GM19240 (cell line): Measurements from ENCODE around the gene KCNC2.
"Not testable (repeated sequence)": the region's sequence is repeated elsewhere in the genome, so short reads cannot be mapped to it uniquely, and the experiment has no call there.

Source experiments
- DNase-seq: peaks from one replicate; pipeline ENCODE4 v3.0.0; 2011; ENCODE audit warnings: low spot score; ENCODE audit not compliant: insufficient read length

The KCNC2 gene

DNA sequence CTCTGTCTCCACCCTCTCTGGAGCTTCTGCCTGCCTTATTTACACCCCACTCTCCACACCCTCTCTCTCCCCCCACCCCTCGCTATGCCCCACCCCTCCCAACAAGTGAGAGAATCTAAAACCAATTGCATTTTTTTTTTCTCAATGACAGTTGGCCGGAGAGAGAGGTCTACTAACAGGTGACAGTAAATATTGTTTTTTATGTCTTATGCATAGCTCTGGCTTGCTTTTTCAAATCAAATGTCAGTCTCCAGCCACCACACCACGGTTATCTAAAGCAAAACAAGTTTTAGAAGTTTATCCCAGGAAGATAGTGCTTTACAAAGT lies at the start of gene KCNC2:
TSS of gene KCNC2 (minus strand) at position 28 of the 327 bp plus-strand sequence.
- DNase-seq, result no peak

DNA sequence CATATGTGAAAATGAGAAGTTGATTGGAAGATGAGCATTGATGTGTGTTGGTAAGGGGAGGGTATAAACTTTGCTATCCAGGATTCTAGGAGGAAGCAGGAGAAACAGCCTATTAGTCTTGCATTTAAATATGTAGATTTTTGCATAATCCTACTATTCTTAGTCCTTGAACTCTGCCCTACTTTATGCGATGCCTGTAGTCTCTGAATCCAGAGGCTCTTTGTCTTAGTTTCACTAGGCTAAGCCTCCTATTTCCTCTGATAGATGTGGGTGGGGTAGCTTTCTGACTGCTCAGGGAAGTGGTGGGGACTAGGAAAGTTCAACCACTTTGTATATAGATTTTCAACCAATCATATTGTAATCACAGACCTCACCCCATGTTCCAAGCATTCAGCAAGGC lies 49.5 kb upstream of the KCNC2 start:
- DNase-seq, result no peak

DNA sequence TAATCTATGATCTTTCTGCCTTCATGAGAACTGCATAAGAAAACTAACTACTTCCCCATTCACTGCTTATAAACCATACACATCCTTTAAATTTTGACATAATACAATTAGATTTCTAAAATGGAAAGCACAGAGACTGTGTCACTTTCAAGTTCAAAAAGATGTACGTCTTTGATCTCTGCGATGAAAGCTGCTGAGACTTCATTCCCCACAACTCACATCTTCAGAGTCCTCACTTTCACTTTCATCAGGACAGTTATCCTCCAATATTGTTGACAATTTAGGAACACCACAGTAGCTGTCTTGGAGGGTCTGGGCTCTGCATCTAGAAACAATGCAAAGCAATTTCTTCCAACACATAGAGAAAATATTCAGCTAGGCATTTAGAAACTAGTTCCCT lies 47.9 kb upstream of the KCNC2 start:
- DNase-seq, result no peak

DNA sequence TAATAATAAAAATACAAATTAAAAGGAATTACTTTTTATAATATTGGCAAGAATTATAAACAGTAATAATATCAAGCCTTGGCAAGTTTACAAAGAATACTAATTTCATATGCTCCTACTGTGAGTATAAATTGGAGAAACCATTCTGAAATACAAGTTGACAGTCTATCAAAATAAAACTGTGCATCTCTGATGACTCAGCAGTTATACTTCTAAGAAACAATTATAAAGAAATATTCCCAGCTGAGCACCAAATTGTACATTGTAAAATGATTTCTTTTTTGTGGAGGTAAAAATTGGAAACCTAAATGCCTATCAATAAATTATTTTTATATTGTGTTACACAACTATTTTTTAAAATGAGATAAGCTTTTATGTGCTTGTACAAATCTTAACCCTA lies 35.5 kb upstream of the KCNC2 start:
- no peak for DNase-seq

DNA sequence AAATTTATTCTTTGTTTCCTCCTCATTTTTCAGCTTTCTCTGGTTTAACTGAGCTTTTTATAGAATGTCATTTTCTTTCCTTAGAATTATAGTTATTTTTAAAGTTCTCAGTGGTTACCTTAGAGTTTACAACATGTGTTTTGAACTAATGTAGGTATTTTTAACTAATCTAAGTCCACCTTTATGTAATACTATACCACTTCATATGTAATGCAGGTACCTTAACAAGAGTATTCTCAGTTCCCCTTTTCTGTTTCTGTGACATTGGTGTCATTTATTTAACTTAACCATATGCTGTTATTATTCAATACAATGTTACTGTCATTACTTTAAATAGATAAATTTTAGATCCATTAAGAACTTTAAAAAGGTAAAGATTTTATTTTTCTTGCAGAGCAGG lies 30.3 kb upstream of the KCNC2 start:
- DNase-seq, result no peak

DNA sequence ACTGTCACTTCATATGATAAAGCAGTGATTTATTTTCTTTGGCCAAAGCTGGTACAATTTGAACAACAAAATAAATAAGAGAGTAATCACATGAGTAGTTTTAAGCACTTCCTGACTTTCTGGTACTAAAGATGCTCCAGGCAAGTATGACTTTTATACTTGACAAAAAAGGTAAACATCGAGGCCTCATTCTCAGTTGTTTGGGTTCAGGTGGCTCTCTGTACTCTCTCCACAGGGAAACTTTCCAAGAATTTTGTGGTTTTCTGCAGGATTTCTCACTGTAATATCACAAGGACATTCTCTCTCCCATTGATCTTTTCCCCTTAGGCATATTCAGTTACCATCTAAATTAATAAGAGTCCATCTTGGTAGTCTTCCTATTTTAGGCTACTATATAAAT lies 26.6 kb upstream of the KCNC2 start:
- DNase-seq, result no peak

DNA sequence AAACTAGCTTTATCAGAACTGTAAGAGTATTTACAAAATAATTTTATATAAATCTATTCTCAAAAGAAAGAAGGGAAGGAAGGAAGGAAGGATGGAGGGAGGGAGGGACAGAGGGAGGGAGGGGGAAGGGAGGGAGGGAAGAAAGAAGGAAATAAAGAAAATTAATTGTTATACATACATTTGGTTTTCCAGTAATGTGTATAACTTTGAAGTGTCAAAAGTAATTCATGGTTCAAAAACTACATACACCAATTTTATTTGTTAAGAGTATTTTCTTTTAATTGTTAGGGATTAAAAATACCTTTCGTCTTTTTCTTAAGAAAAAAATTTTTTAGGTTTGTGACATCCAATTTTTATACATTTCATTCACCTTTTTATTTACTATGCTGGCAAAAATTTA lies 17.5 kb upstream of the KCNC2 start:
- no peak for DNase-seq

DNA sequence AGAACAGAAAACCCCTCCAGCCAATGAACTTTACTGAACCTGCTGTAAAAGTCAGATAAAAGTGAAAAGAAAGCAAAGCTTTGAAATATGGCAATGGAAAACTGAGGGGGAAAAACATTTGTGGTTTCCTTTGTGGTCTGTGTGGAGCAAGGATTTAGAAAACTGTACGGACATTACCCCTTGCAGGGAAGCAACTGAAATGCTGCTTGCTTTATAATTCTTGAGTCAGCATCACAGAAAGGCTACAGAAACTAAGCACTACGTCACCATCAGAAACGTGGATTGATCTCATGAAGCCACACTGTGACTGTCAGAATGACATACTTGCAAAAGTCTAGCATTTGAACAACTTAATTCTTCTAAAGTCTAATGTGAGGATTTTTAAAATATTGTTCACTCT lies 2.4 kb upstream of the KCNC2 start:
- no peak for DNase-seq

DNA sequence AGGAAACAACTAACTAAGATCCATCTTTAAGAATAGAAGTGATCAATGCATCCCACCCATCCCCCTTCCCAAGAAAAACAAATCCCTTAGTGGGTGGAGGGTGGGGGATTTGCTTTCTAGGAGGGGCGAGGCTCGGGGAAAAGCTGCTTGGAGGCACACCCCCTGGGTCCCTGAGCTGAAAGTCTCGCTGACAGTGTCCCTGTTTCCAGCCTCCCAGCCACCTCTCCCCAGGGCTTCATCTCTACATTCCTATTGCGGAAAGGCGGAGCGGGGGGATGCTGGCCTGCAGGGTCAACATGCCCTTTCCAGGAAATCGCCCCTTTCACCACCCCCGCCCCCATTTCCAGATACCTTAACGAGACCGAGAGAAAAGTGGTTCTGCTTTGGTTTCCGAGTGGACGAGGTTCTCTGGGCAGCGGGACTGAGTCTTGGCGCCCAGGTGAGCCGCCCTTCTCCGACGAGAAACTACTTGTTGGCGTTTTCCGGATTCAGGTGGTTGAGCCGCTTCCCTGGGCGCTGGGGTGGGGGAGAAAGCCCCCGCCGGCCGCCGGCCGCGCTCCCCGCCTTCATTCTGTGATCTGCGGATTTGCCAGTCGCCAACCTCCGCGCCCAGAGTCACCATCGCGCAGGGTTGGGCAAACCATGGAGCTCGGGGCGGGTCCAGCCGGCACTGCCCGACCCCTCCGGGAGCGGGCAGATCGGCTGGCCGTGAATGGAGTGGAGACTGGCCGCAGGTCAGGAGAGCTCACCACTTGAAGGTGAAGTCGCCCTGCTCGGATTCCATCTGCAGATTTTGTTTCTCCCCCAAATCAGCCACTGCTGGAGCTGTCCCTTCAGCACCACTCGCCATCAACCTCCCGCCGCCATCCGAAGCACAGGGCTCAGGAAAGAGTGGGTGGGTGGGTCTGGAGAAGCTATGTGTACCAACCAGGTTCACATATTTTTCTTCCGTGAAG lies 505 bp downstream of the KCNC2 start:
- no peak for DNase-seq

DNA sequence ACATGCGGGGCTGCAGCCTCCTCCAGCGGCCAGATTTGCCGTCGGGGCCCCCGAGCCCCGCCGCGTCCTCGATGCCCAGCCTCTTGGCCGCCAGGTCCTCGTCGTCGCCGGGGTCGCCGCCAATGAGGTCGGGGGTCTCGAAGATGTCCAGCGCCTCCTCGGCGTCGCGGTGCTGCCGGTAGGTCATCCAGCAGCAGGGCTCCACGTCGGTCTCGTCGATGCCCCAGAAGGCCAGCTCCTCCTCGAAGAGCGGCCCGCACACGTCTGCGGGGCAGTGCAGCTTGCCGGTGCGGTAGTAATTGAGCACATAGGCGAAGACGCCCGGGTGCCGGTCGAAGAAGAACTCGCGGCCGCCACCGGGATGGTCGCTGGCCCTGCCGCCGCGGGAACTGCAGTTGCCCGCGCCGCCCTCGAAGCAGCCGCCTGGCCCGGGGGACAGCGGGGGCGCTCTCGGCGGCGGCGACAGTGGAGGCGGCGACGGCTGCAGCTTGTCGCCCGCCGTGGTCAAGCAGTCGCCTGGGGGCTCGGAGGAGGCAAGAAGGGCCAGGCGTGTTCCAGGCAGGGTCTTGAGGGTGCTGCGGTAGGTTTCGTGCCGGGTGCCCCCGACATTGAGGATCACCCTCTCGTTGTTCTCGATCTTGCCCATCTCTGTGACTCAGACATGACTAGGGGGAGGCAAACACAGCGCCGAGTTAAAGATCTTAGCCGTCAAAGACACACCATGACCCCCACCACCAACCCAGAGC lies 2.1 kb downstream of the KCNC2 start:
- no peak for DNase-seq

DNA sequence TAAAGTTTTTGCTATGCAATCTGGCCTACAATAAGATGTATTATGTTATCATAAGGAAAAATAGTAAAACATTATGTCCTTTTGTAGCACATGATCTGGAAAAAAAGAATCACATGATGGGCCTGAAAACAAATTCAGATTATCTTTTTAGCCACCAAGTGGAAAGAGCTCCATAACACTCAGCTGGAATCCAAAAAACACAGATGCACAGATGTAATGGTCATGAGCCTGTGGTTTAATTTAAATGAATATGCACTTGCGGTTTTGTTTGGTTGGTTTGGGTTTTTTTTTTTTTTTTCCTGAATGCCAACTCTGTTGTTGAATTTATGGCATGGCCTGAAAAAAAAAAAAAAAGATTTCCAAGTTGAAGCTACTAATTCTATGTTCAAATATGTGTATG lies 4.1 kb downstream of the KCNC2 start:
- no peak for DNase-seq

DNA sequence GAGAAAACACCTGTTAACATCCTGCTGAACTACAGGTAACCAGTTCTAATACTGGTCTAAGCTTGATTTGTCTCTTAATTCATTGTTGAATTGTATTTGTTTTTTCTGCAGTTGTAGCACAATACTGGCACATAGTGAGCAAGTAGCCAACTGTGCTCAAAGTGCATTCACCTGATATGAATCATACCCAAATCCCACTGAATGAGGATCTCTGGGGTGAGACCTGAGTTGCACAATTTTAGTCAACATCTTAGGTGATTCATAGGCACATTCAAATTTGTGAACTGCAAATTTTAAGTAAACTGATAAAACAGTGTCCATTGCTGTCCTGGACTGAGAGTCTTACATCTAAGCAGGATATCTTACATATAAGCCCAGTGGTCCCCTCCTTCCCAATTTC lies 12.8 kb downstream of the KCNC2 start:
- DNase-seq, result no peak

DNA sequence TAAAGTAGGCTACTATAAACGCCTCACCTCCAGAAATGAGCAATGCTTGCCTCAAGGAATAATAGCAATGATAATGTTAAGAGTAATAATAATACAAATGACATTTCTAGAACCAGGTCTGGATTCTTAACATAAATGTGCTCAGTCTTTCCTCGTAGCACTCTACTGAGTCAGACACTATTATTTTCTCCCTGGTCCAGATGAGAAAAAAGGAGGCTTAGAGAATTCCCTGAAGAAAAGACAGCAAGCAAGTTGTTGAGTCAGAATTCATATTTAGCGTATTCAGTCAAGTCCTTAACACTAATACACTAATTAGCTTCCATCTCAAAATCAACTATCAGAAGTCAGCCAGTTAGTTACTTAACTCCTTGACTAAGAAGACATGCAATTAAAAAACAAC lies 13.2 kb downstream of the KCNC2 start:
- no peak for DNase-seq

DNA sequence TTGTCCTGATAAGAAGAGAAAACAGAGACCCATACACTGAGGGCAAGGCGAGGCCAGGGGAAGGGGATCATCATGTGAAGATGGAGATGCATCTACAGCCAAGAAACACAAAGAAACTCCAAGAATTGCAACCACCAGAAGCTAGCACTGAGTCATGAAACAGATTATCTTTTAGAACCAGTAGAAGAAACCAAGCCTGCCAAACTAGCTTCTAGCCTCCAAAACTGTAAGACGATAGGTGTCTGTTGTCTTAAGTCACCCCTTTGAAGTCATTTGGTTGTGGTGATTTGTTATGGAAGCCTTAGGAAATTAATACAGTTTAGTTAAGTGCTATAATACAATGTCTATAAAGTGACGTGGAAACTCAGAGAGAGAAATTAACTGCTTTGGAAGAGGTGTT lies 15.4 kb downstream of the KCNC2 start:
- no peak for DNase-seq

DNA sequence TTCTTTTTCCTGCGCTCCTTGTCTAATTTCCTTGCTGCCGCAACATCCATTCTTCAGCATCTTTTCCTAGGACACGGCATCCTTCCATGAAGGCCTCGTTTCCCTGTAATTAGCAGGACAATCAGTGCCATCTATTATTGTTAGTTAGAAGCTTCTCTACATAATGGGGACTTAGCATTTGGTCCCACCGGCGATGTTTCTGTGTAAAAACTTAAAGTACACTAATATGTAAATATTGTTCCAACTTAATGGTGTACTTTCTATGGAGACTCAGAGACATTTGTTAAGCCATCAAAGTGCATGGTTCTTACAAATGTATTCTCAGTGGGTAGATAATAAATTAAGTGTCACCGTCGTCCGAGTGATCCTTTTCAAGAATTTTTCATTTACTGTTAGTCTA lies 17.4 kb downstream of the KCNC2 start:
- DNase-seq, result no peak

DNA sequence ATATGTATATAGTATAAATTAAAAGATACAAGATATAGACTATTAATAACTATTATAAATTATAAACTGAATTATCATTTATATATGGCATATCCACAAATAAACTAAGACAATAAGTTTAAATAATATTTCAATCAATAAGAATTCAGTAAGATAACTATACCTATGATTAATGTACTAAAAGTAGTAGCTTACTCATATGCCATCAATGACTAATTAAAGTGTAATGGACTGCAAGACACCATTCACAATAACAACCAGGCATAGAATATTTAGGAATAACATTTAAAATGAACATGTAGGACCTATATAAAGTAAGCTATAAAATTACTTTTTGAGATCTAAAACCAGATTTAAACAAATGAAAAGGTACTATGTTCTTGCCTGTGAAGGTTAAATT lies 18.8 kb downstream of the KCNC2 start:
- DNase-seq, result no peak

DNA sequence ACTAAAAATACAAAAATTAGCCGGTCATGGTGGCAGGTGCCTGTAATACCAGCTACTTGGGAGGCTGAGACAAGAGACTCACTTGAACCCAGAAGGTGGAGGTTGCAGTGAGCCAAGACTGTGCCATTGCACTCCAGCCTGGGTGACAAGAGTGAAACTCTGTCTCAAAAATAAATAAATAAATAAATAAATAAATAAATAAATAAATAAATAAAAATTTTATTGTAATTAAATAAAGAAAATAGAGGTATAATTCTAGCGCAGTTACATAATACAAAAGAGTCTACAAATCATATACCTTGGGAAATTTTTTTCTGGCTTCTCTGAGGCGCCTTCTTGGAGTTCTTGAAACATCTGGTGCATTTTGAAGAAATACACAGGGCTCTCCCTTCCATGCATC lies 23.8 kb downstream of the KCNC2 start:
- not testable (repeated sequence) for DNase-seq

DNA sequence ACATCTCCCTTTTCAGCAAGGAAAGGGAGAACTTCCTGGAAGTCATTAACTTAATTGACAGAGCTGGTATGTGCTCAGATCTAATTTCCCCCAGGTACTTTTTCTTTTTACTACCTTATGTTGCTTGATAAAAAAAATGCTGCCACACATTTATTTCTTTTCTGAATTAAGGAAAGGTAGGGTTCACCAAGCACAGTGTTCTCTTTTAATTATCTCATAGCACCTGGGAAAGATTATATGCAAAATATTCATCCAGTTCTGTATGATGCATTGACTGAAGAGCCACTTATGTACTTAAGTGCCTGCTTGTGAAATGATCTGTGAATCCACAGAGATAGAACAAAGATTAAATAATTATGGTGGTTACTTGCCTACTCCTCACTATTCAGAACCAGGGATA lies 25.1 kb downstream of the KCNC2 start:
- DNase-seq, result no peak

DNA sequence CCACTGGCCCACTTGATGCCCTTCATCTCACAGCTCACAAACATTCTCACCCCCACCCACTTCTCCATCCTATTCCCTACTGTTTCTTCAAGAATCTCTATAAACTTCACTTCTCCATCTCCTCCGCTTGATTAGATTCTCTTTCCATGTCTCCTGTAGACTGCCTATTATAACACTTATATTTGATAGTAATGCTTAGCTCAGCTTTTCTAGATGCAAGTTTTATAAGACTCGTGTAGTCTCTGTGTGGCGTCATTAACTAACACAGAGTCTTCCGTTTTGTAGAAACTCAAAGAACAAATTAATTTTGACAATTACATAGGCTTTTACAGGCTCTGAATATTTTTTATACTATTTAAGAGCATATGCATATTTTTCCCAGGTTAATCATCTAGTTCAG lies 25.7 kb downstream of the KCNC2 start:
- DNase-seq, result no peak

DNA sequence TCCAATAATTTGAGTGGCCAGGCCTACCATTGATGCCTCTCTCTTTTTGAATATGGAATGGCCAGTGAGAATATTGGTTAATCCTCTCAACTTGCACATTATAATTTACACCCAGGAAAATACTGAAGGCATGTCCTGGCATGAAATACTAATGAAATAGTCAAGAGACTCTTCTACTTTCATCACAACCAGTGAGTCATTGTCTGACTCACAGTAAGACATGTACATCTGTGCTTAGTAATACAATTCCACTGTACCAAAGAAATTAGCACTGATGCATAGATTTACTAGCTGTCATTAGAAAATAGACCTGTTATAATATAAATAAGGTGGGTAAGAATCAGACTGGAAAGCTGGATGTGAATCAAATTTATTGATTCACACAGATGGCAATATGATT lies 31.6 kb downstream of the KCNC2 start:
- DNase-seq, result no peak

DNA sequence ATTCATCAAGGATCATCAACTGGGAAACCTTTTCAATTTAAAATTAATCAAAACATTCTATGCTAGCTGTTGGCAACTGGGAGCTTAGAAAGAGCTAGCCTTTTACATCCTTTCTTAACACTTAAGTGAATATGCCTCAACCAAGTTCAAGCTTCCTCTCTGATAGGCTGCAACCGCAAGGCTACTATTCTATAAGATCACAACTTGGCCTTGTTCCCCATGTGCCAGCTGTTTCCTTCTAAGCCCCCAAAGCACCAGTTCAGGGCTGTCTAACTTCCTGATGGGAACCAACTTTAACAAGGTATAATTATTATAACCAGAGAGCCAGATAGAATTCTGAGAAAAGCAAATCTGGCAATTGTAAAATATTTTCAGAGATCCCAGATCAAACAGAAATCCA lies 37.0 kb downstream of the KCNC2 start:
- no peak for DNase-seq

DNA sequence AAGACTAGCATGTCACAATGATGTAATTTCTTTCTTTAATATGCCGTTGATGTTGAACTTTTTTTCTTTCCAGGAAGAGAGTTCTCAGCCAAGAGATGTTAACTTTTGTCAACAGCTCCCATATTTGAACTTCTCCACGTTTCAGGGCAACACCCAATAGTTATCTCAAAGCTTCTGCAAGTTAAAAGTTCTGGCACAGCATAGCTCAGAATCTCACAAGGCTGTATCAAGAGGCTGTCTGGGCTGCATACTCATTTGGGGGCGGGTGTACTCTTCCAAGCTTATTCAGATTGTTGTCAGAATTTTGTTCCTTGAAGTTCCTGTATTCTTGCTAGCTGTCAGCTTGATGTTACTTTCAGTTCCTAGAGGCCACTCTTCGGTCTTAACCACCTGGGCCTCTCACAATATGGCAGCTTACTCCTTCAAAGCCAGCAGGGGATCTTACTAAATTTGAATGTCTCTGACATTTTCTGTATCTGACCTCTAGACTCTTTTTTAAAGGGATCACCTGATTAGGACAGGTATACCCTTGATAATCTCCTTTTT lies 38.9 kb downstream of the KCNC2 start:
- DNase-seq, result no peak

DNA sequence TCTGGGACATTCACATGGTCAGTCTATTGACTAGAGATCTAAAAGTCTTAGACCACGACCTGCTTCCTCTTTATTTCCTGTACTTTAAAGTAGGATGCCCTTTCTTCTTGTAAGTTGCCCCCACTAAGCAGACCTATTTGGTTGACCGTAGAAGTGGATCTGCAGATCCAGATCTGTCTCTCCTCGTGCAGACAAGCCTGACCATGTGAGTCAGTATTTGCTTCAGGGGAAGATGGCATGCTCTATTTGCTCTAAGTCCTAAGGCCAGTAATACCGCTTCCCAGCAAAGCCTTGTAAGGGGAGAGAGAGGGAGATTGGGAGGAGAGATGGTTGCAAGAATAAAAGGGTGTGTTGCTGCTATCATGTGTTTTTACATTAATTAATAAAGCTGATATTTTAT lies 46.8 kb downstream of the KCNC2 start:
- no peak for DNase-seq
